H1 (cell line): ENCODE measurements around the gene SRP9. TPM values are rescaled to one million over a fixed set of nuclear protein-coding genes. Genes with fewer than 3 reads are reported as not detected.

Source experiments
- BRCA1 ChIP-seq: IDR thresholded peaks from 2 replicates; pipeline ENCODE4 v1.6.1; 2012; ENCODE audit warnings: low read depth, low read length, improper control_type of control experiment
- CEBPB ChIP-seq: IDR thresholded peaks from 2 replicates; pipeline ENCODE4 v1.6.1; 2012; ENCODE audit warnings: low read depth, low read length
- CREB1 ChIP-seq: IDR thresholded peaks from 2 replicates; pipeline ENCODE4 v1.6.1; 2012; ENCODE audit warnings: inconsistent platforms
- EP300 ChIP-seq, 2 experiments: IDR thresholded peaks; 1 replicate in 1 of 2; 2 replicates in 1 of 2; pipeline ENCODE4 v1.6.1; 2011 to 2012; ENCODE audit warnings: low read depth in 2 of 2, low read length in 2 of 2, mild to moderate bottlenecking in 2 of 2, borderline replicate concordance in 1 of 2, inconsistent platforms in 1 of 2, moderate library complexity in 1 of 2
- HDAC6 ChIP-seq: IDR thresholded peaks from one replicate; pipeline ENCODE4 v1.7.1; 2012; ENCODE audit warnings: low read depth, mild to moderate bottlenecking, inconsistent platforms, low read length, moderate library complexity
- JUN ChIP-seq: IDR thresholded peaks from 2 replicates; pipeline ENCODE4 v1.6.1; 2011; ENCODE audit warnings: low read depth, mild to moderate bottlenecking, improper control_type of control experiment, low read length
- KDM5A ChIP-seq: fragments of 200-600 bp; IDR thresholded peaks from 2 replicates; pipeline ENCODE4 v1.7.1; 2012; ENCODE audit warnings: mild to moderate bottlenecking, low read length, inconsistent platforms, mixed read lengths
- MAX ChIP-seq: IDR thresholded peaks from 2 replicates; pipeline ENCODE4 v1.6.1; 2012; ENCODE audit warnings: inconsistent platforms
- PHF8 ChIP-seq: fragments of 200-600 bp; sonication (generic); conservative IDR thresholded peaks from 2 replicates; pipeline ENCODE4 v1.7.1; 2012; ENCODE audit warnings: low read depth, mild to moderate bottlenecking, inconsistent platforms, low read length, moderate library complexity
- POLR2A ChIP-seq, 2 experiments: IDR thresholded peaks; 1 replicate in 1 of 2; 2 replicates in 1 of 2; pipeline ENCODE4 v1.6.1; 2011; ENCODE audit warnings: low read depth in 2 of 2, low read length in 2 of 2, mild to moderate bottlenecking in 2 of 2; ENCODE audit errors: control extremely low read depth in 1 of 2
- SIN3A ChIP-seq, 2 experiments: IDR thresholded peaks in 1 of 2; conservative IDR thresholded peaks in 1 of 2; 2 replicates each; pipeline ENCODE4 v1.6.1; 2011 to 2012; ENCODE audit warnings: low read length in 2 of 2, improper control_type of control experiment in 1 of 2, low read depth in 1 of 2, mild to moderate bottlenecking in 1 of 2
- SP2 ChIP-seq: IDR thresholded peaks from 2 replicates; pipeline ENCODE4 v1.6.1; 2012; ENCODE audit warnings: mild to moderate bottlenecking, low read length, inconsistent platforms
- SUZ12 ChIP-seq: fragments of 200-600 bp; sonication (generic); IDR thresholded peaks from 2 replicates; pipeline ENCODE4 v1.6.1; 2012; ENCODE audit warnings: mild to moderate bottlenecking, inconsistent platforms, low read length, moderate library complexity, mixed read lengths
- TAF1 ChIP-seq: IDR thresholded peaks from 2 replicates; pipeline ENCODE4 v1.6.1; 2011; ENCODE audit warnings: mild to moderate bottlenecking, low read depth, low read length
- TAF7 ChIP-seq: optimal IDR thresholded peaks from 2 replicates; pipeline ENCODE3; 2011; ENCODE audit warnings: low read depth, mild to moderate bottlenecking, inconsistent platforms, low read length, moderate library complexity, borderline replicate concordance
- TEAD4 ChIP-seq: IDR thresholded peaks from 2 replicates; pipeline ENCODE4 v1.6.1; 2012; ENCODE audit warnings: low read depth, low read length, inconsistent platforms, mixed read lengths
- YY1 ChIP-seq: IDR thresholded peaks from 2 replicates; pipeline ENCODE4 v1.6.1; 2011; ENCODE audit warnings: low read depth, mild to moderate bottlenecking, low read length
- polyA plus RNA-seq, 7 experiments: library from polyadenylated mRNA; depleted of rRNA in 3 of 7; stranded (reverse) in 5 of 7; unstranded in 2 of 7; fragments of >200 nt in 5 of 7; fragments of 200-250 nt in 2 of 7; gene quantifications; 1 replicate in 5 of 7; 2 replicates in 1 of 7; 4 replicates in 1 of 7; pipeline versions ENCODE4 v1.2.1 to v1.2.3, GENCODE V29; 2011 to 2013; ENCODE audit warnings: missing spikeins in 2 of 7, mixed read lengths in 2 of 7
- total RNA-seq: library from RNA; stranded (reverse); fragmentation: NEBNext Ultra II Directional; extraction: Animal tissue kit (Norgen Biotek cat#: 25700); gene quantifications from 2 replicates; pipeline ENCODE4 v1.2.1, GENCODE V29; 2021

SRP9 gene
- total and polyA plus RNA-seq, 2 of the 8 experiments (the other 6 are each of a cell fraction or from before 2014, with no cell fraction given): 446 to 572 TPM

GRCh38 chr1:225777583-225778336, at the start of gene SRP9 (continued):
- TF ChIP-seq SP2: no peak
- TF ChIP-seq SUZ12: no peak
- TF ChIP-seq KDM5A: no peak; the same call in none of the 2 replicates
- no peak for TF ChIP-seq BRCA1
- no peak for TF ChIP-seq JUN
- peak; percentile 84 for TF ChIP-seq MAX
- peak in 1 of 2 experiments; percentile 73; a peak in 3 of 4 replicates for TF ChIP-seq SIN3A (conservative IDR thresholded peaks at IDR 0.05 in 1 of 2, IDR thresholded peaks at IDR 0.05 in 1 of 2; ENCODE audit: low read depth in 1 of 2, low read length in 2 of 2)
- peak; percentile 95 for TF ChIP-seq YY1
- TF ChIP-seq CEBPB: no peak
- TF ChIP-seq TAF7: peak; percentile 37
- no peak for TF ChIP-seq EP300 (IDR thresholded peaks at IDR 0.05; ENCODE audit: borderline replicate concordance in 1 of 2, low read depth in 2 of 2, low read length in 2 of 2)
- peak; percentile 89 to 95 for TF ChIP-seq POLR2A (IDR thresholded peaks at IDR 0.05; ENCODE audit: control extremely low read depth in 1 of 2, low read depth in 2 of 2, low read length in 2 of 2)
- peak; percentile 68 for TF ChIP-seq PHF8
- no peak for TF ChIP-seq TEAD4
- no peak for TF ChIP-seq HDAC6
- TF ChIP-seq TAF1: peak; percentile 91
- TF ChIP-seq CREB1: peak; percentile 75
